Omental fat pad (tissue), 4 donors: ENCODE results near the gene RASSF5. TPM values are rescaled to one million over a fixed set of nuclear protein-coding genes. Genes with fewer than 3 reads are reported as not detected.
"Not testable (repeated sequence)": the region's sequence is repeated elsewhere in the genome, so short reads cannot be mapped to it uniquely, and the experiment has no call there.

Source experiments
- ATAC-seq: fragments of 150-250 bp; one replicate; pipeline ENCODE4 v1.9.1; 2016; ENCODE audit warnings: mild to moderate bottlenecking, moderate library complexity; ENCODE audit not compliant: low FRiP score
- DNase-seq: peaks from one replicate; pipeline ENCODE4 v3.0.0-alpha.2; 2019; ENCODE audit warnings: low spot score
- CTCF ChIP-seq, 3 donors: fragments of 450-650 bp; IDR thresholded peaks; one replicate each; pipeline ENCODE4 v1.5.1; 2016 to 2017; ENCODE audit warnings: antibody characterized with exemption in 3 of 3, mild to moderate bottlenecking in 3 of 3, moderate library complexity in 2 of 3
- total RNA-seq, 4 donors: library from RNA; depleted of rRNA; stranded (reverse); fragments of >200 nt; gene quantifications; one replicate each; pipeline ENCODE4 v1.1.0, GENCODE V29; 2016

The RASSF5 gene
- total RNA-seq, 4 donors from 2014 or later: 9.7 to 16.1 (median 10.8) TPM

DNA sequence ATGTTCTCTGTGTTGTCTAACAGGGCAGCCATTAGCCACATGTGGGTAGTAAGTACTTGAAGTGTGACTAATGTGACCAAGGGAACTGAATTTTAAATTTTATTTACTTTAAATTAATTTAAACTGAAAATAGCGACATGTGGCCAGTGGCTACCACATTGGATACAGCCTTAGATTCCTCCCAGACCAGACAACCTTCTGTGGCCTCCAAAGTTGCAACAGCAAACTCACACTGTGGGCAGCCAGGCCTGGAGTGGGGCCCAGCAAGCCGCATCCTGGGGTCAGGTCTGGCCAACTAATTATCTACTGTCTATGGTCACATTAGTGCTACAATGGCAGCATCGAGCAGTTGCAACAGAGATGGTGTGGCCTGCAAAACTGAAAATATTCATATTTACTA lies 93.2 kb downstream of the RASSF5 start:
- ATAC-seq (peak; percentile 46), DNase-seq (no peak)
- TF ChIP-seq CTCF (IDR thresholded peaks at IDR 0.05): no peak

- TF ChIP-seq CTCF (IDR thresholded peaks at IDR 0.05): no peak
Measured at GRCh38 chr1:206604861-206605260, 97.5 kb downstream of the RASSF5 start.

DNA sequence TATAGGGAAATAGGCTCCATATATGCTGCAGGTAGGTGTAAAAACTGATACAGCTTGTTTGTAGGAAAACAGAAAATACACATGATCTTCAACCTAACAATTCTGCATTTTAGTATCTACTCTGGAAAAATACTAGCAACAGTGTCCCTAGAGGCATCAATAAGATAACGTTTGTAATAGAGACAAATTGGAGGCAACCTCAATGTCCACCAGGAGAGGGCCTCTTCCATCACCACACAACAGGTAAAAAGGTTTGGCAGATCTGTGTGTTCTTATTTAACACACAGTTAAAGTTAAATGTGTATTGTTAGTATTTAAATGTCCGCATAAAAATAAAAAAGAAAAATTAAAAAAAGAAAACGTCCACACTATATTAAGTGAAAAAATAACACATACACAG lies 99.5 kb downstream of the RASSF5 start:
- no peak for TF ChIP-seq CTCF (IDR thresholded peaks at IDR 0.05)
- DNase-seq (no peak), ATAC-seq (no peak)

More at GRCh38 chr1:206604861-206605260, 97.5 kb downstream of the RASSF5 start:
- no peak for ATAC-seq
- DNase-seq: no peak

GRCh38 chr1:206608108-206608698 lies 100.9 kb downstream of the RASSF5 start:
- DNase-seq: no peak
- no peak for TF ChIP-seq CTCF (IDR thresholded peaks at IDR 0.05)
- no peak for ATAC-seq

DNA sequence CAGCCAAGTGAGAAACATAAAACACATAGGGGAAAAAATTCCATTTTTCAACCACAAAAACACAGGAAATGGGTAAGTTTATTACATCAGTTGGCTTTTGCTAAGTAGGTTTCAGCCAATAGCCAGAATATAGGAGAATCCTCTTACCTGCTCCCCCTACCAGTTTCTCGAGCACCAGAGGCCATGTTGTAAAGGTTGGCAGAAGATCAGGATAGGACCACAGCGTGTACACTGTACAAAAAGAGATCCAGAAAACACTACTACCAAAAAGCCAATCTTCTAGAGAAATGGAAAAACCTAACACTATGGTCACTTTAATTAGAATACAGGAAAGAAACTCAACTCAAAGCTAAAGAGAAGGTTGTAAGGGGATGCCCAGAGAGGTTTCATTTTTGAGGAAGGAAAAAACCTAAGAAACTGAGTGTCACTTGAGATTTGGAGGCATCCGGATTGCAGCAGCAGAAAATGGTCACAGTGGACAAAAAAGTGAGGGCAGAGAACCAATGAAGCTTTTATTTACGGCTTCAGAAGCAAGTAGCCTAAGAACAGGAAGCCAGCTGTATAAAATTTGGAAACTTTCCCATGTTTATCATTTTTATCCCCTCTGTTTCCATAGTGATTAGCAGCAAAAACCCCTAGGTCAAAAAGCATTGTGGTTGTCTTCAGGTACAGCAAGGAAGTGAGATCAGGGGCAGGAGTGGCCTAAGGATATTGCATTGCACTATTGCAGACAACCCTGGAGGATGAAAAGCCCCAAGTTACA lies 102.1 kb downstream of the RASSF5 start:
- DNase-seq (no peak), ATAC-seq (no peak)
- no peak for TF ChIP-seq CTCF (IDR thresholded peaks at IDR 0.05)

DNA sequence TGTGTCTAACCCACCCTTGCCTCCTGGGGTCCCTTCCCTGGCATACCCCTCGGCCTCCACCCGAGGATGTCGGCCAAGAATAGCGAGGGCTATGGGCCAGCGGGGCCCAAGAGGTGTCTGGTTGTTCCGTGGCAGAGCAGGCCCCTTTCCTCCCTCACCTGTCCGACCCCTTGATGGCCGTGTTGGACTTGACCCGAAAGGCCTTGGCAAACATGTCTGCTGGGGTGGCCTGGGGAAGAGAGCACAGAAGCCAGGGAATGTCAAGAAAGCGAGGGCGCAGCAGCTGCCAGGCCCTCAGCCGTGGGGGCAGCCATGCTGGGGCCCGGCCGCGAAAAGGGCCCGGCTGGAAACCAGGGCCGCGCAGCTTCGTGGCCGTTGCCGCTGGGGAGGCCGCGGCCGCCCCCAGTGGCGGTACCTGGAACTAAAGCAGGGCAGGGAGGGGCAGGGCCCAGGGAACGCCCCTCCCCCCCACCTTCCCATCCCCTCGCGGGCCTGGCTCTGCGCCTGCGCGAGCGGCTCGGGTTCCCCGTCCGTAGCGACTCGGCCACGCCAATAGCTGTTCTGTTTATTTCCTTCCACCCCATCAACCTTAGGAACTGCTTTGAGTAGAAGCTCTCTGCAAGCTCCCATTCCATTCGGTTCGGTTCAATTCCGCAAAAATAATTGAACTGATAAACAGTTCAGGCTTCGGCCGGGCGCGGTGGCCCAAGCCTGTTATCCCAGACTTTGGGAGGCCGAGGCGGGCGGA lies 105.0 kb downstream of the RASSF5 start, which contains the start of gene EIF2D:
TSS of gene EIF2D (minus strand) at position 337 of the 748 bp plus-strand sequence. CDS start at position 214, 123 bp downstream.
- ATAC-seq (peak; percentile 99), DNase-seq (peak; percentile 89)
- TF ChIP-seq CTCF (IDR thresholded peaks at IDR 0.05): peak in 2 of 3 donors; percentile 63 to 94

DNA sequence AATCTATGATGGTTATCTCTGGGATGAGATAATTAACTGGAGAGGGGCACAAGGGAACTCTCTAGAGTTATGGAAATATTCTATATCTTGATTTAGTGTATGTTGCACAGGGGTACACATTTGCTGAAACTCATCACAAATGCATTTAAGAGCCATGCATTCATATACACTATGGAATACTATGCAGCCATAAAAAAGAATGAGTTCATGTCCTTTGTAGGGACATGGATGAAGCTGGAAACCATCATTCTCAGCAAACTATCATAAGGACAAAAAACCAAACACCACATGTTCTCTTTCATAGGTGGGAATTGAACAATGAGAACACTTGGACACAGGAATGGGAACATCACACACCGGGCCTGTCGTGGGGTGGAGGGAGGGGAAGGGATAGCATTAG lies 119.1 kb downstream of the RASSF5 start:
- not testable (repeated sequence) for ATAC-seq, DNase-seq
